K562 (cell line): Measurements from ENCODE around the gene OPCML.

Source experiments
- CBX8 ChIP-seq: fragments of 200-600 bp; sonication (generic); IDR thresholded peaks from 2 replicates; pipeline ENCODE4 v1.6.1; 2012; ENCODE audit warnings: borderline replicate concordance, mixed run types, low read depth, mild to moderate bottlenecking, moderate library complexity, mixed read lengths, low read length, control low read depth, inconsistent platforms; ENCODE audit not compliant: poor library complexity, severe bottlenecking; ENCODE audit errors: extremely low read depth
- EZH2 ChIP-seq: IDR thresholded peaks from 2 replicates; pipeline ENCODE4 v1.6.1; 2012; ENCODE audit warnings: low read depth, mild to moderate bottlenecking, inconsistent platforms, low read length, borderline replicate concordance
- FOS ChIP-seq: IDR thresholded peaks from 3 replicates; pipeline ENCODE4 v1.6.1; 2011; ENCODE audit not compliant: insufficient read length; ENCODE audit errors: extremely low read depth
- GABPA ChIP-seq: fragments of 200-800 bp; sonication (Bioruptor generic); conservative IDR thresholded peaks from 2 replicates; pipeline ENCODE4 v1.6.1; 2016; ENCODE audit warnings: low read depth, missing genetic modification characterization, missing compliant biosample characterization
- KAT7 ChIP-seq: sonication (generic); formaldehyde crosslinking; IDR thresholded peaks from 2 replicates; pipeline ENCODE4 v1.8.0; 2022; ENCODE audit warnings: missing genetic modification reagents, mild to moderate bottlenecking, borderline replicate concordance
- TAF1 ChIP-seq: IDR thresholded peaks from 2 replicates; pipeline ENCODE4 v1.6.1; 2011; ENCODE audit warnings: mild to moderate bottlenecking, low read length, moderate library complexity; ENCODE audit not compliant: insufficient read depth, control insufficient read depth, severe bottlenecking; ENCODE audit errors: extremely low read depth
- XRCC4 ChIP-seq: IDR thresholded peaks from one replicate; pipeline ENCODE4 v1.6.1; 2011; ENCODE audit not compliant: insufficient read depth, insufficient read length; ENCODE audit errors: extremely low read depth
- TF ChIP-seq, protein P1 (sequence below): sonication (generic); formaldehyde crosslinking; IDR thresholded peaks from 2 replicates; pipeline ENCODE4 v1.8.0; 2022; ENCODE audit warnings: mild to moderate bottlenecking, missing genetic modification reagents
- TF ChIP-seq, protein P2 (sequence below): fragments of 450-650 bp; IDR thresholded peaks from 2 replicates; pipeline ENCODE4 v1.6.1; 2016; ENCODE audit warnings: low read depth, mild to moderate bottlenecking, moderate library complexity

DNA sequence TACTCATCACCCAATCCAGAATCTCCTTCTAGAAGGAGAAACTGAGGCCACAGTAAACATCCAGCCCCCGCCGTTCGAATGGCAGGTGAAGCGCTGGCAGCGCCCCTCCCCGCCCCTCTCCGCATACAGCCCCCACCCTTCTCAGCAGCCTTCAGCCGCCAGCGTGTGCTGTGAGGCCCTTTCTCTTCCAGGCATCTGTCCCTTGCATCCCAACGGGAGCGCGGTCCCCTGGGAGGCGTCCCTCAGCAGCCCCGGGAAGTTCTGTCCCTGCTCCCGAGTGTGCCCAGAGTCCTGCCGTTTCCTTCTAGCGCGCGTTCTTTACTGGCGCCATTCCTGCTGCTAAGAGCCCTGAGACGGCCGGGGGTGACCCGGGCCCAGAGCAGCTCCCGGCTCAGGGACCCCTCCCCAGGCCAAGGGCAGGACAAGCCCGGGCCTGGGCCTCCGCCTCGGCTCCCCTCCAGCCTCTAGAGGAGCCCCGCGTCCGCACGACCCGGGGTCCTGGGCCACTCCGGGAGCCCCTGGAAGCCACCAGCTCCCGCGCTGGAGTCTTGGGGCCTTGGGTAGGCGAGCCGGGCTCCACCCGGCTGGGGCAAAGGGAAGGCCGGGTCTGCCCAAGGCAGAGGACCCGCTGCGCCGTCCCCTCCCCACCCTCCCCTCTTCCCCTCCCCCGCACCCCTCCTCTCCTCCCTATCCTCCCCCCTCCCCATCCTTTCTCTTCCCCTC is 450.4 kb downstream of the OPCML start:
- TF ChIP-seq, protein P1, sequence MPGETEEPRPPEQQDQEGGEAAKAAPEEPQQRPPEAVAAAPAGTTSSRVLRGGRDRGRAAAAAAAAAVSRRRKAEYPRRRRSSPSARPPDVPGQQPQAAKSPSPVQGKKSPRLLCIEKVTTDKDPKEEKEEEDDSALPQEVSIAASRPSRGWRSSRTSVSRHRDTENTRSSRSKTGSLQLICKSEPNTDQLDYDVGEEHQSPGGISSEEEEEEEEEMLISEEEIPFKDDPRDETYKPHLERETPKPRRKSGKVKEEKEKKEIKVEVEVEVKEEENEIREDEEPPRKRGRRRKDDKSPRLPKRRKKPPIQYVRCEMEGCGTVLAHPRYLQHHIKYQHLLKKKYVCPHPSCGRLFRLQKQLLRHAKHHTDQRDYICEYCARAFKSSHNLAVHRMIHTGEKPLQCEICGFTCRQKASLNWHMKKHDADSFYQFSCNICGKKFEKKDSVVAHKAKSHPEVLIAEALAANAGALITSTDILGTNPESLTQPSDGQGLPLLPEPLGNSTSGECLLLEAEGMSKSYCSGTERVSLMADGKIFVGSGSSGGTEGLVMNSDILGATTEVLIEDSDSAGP (CRISPR knock-in tag): no peak
- no peak for TF ChIP-seq TAF1
- TF ChIP-seq FOS: no peak
- TF ChIP-seq EZH2: no peak
- TF ChIP-seq GABPA (tag): no peak
- TF ChIP-seq KAT7: no peak
- no peak for TF ChIP-seq CBX8
- TF ChIP-seq, protein P2, sequence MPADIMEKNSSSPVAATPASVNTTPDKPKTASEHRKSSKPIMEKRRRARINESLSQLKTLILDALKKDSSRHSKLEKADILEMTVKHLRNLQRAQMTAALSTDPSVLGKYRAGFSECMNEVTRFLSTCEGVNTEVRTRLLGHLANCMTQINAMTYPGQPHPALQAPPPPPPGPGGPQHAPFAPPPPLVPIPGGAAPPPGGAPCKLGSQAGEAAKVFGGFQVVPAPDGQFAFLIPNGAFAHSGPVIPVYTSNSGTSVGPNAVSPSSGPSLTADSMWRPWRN: no peak
- no peak for TF ChIP-seq XRCC4
